Fibroblast of villous mesenchyme (primary cell): ENCODE data around the gene FBXL15. TPM values are rescaled to one million over a fixed set of nuclear protein-coding genes. Genes with fewer than 3 reads are reported as not detected.

Experiments
- DNase-seq: peaks from one replicate; pipeline ENCODE4 v3.0.0-alpha.2; 2010; ENCODE audit warnings: low read depth
- H3K4me3 ChIP-seq: 2 replicates; pipeline ENCODE4 v1.5.1; 2011; ENCODE audit warnings: low read depth, mild to moderate bottlenecking, low read length
- total RNA-seq: library from RNA; depleted of rRNA; stranded (reverse); fragments of >200 nt; gene quantifications from 2 replicates; pipeline ENCODE4 v1.2.3, GENCODE V29; 2012
- TF ChIP-seq, protein P1 (sequence below): IDR thresholded peaks from 2 replicates; pipeline ENCODE4 v1.5.1; 2012; ENCODE audit warnings: low read depth, mild to moderate bottlenecking, low read length; ENCODE audit not compliant: insufficient read depth

Gene FBXL15
- total RNA-seq, 1 donor, result 4.3 TPM

DNA sequence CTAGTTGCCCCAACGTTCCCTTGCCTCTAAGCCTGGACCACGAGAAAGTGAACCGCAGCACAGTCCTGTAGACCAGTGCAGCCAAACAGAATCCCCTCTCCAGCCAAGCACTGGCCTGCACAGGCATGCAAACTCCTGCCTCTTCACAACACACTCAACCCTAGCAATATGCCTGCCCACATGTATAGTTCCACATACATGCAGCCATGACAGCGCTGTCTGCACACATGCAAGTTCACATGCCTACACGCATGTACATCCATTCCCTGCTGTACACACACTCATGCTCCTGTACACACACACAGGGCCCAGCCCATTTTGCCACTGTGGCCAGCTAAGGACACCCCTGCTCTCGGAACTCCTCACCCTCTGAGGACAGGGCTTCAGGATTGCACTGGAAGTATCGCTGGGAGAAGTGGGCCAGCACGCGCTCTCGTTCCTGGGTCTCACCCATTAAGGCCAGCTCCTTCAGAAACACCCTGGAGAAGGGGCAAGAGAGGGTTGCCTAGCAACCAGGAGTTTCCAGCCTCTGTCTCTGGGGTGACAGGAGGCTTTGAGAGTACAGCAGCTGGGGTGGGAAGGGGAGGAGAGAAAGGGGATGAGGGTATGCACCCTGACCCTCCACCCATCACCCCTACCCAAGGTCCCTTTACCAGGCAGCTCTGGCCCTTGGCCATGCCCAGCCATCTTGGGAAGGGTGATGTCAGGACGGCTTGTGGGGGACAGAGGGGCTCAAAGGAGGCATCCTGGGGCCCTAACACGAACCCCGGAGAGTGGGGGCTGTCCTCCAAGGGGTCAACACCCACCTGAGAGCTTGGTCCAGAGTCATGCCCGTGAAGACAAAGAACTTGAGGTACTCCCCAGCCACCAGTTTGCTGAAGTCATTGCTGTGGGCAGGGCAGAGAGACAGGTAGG lies 9.0 kb upstream of the FBXL15 start:
- no peak overlapping the region for H3K4me3 ChIP-seq
- TF ChIP-seq, protein P1, sequence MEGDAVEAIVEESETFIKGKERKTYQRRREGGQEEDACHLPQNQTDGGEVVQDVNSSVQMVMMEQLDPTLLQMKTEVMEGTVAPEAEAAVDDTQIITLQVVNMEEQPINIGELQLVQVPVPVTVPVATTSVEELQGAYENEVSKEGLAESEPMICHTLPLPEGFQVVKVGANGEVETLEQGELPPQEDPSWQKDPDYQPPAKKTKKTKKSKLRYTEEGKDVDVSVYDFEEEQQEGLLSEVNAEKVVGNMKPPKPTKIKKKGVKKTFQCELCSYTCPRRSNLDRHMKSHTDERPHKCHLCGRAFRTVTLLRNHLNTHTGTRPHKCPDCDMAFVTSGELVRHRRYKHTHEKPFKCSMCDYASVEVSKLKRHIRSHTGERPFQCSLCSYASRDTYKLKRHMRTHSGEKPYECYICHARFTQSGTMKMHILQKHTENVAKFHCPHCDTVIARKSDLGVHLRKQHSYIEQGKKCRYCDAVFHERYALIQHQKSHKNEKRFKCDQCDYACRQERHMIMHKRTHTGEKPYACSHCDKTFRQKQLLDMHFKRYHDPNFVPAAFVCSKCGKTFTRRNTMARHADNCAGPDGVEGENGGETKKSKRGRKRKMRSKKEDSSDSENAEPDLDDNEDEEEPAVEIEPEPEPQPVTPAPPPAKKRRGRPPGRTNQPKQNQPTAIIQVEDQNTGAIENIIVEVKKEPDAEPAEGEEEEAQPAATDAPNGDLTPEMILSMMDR, result no peak
- no peak for DNase-seq

DNA sequence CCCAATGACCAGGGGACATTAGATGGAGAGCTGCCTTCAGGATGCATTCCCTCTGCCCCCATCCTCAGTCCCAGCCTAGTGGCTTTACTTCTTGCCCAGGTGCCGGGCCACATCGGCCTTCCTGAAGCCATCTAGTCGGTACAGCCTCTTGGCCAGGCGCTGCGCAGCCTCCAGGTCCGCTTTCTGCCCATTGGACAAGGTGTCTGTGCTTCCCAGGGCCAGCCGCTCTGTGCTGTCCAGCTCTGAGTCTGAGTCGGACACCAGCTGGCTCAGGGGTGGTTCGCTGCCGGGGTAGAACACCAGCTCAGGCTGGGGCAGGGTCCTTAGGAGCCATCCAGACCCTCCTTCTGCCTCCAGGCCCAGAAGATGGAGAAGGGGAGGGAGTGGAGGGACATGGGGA lies 8.3 kb upstream of the FBXL15 start:
- TF ChIP-seq, protein P1, result no peak

DNA sequence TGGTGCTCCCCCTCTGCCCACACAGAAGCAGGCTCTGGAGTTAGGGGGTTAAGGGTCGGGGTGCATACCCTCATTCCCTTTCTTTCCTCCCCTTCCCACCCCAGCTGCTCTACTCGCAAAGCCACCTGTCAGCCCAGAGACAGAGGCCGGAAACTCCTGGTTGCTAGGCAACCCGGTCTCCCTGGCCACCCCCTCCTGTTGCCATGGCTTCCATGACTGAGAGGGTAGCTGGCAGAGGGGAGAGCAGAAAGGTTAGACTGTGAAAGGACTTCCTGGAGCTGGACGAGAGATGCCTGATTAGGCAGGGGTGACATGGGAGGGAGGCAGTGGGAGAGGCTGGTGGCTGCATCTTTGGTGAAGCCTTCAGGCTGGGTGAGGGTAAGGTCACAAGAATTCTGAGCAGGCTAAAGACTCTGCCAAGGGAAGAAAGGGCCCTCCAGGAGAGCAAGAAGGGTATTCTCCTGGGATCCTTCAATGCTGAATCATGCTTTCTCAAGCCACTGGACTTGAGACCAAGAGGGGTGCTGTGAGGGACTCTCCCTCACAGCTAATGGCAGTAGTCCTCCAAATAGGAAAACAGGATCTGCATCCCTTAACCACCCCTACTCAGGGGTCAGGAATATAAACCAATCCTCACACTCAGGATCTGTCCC lies 7.5 kb upstream of the FBXL15 start:
- DNase-seq, result no peak
- no peak overlapping the region for H3K4me3 ChIP-seq
- TF ChIP-seq, protein P1, result no peak

More for the DNA sequence above, 8.3 kb upstream of the FBXL15 start:
- DNase-seq, result no peak
- no peak overlapping the region for H3K4me3 ChIP-seq

DNA sequence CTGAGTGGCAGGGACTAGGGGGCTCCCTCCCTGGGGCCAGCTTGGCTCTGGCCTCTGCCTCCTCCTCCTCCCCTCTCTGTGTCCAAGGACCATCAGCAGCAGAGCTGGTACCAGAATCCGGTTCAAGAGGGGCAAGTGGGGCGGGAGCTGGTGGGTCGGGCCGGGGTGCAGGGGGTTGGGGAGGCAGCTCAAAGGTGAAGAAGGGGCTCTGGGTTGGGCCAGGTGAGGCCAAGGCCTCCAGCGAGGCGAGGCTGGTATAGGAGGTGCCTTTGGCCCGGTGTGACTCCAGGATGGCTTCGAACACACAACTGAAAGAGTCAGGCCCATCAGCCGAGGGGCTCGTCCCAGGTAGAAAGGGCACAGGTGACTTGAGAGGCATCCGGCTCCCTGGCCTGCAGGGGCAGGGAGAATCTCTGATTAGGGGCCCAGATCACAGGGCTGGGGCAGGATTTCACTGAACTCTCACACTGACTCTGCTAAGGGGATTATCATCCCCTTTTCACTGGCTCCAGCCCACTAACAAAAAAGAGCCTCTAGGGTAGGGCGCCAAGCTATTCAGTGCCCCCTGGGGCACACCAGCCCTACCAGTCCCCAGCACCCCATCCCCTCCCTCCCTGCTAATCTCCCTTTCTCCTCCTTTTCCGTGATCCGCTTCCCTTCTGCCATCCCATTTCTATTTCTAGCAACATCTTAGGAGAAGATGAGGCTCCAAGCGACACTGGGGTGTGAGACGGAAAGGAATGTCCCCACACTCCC lies 6.7 kb upstream of the FBXL15 start:
- no peak for DNase-seq
- H3K4me3 ChIP-seq, result no peak overlapping the region
- TF ChIP-seq, protein P1, result no peak

GRCh38 chr10:102414749-102415148 lies 5.9 kb upstream of the FBXL15 start:
- no peak for DNase-seq
- TF ChIP-seq, protein P1, result no peak
- no peak overlapping the region for H3K4me3 ChIP-seq

- TF ChIP-seq, protein P1, result no peak
- DNase-seq, result no peak
- no peak overlapping the region for H3K4me3 ChIP-seq
Observed at GRCh38 chr10:102416283-102416682, 4.4 kb upstream of the FBXL15 start.
